ENCODE data around the gene ADAMTS3. TPM values are rescaled to one million over a fixed set of nuclear protein-coding genes. Genes with fewer than 3 reads are reported as not detected.

ADAMTS3 gene
- total RNA-seq, 1 experiment from 2014 or later, result 4.4 TPM

DNA sequence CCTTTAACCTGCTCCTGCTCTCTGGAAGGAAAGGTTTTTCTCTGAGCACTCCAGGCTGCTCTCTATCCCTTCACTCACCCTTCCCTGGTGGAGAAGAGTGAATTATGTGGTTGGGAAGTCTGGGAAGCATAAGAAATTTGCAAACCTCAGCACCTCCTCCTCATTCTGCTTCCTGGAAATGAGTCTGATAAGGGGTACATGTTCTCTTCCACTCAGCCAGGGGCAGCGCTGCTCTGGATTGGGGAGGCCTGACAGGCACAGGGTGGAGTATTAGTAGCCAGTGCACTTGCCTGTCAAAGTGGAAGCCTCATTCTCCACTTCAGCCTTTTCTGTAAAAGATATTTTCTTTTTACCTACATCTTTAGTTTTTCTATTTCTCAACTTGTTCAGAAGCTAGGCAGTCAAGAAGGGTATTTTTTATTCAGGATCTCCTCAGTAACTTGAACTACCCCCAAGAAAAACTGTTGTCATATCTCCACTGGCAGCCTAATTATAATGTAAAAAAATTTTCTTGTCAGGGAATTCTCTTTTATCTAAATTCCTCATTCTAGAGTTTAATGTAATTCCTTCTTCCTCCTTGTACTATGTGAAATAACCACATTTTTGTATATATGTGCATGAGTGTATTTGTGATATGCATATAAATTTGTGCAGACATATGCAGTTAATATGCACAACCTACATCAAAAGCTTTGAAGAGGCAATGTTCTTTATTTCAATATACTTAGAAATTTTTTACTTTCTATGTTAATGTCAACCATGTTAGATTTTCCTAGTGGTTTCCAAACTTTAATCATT lies 15.3 kb downstream of the ADAMTS3 start:
- H3K4me3 Mint-ChIP-seq, result no peak overlapping the region
- no peak overlapping the region for H3K27ac Mint-ChIP-seq
- peaks cover 7% of the 10 kb centered on the region; the same call in 1 of the 2 replicates for H3K4me1 Mint-ChIP-seq
- no peaks in the 10 kb centered on the region for H3K27me3 Mint-ChIP-seq (ENCODE audit: low read depth)
- ChIA-PET POLR2A (no interaction called here), CTCF (interaction anchor here (2.4 kb wide), 1 partner anchor 14 kb away, joined by 8 read pairs; no protein-coding TSS in a partner anchor)
- ATAC-seq, result peak; percentile 53
- TF ChIP-seq, protein P1, sequence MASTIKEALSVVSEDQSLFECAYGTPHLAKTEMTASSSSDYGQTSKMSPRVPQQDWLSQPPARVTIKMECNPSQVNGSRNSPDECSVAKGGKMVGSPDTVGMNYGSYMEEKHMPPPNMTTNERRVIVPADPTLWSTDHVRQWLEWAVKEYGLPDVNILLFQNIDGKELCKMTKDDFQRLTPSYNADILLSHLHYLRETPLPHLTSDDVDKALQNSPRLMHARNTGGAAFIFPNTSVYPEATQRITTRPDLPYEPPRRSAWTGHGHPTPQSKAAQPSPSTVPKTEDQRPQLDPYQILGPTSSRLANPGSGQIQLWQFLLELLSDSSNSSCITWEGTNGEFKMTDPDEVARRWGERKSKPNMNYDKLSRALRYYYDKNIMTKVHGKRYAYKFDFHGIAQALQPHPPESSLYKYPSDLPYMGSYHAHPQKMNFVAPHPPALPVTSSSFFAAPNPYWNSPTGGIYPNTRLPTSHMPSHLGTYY (CRISPR knock-in tag; IDR thresholded peaks at IDR 0.05), result no peak
- peak; percentile 14 for DNase-seq (ENCODE audit: low spot score)
- no peaks in the 10 kb centered on the region for H3K36me3 Mint-ChIP-seq
- no peaks in the 10 kb centered on the region for H3K9me3 Mint-ChIP-seq

DNA sequence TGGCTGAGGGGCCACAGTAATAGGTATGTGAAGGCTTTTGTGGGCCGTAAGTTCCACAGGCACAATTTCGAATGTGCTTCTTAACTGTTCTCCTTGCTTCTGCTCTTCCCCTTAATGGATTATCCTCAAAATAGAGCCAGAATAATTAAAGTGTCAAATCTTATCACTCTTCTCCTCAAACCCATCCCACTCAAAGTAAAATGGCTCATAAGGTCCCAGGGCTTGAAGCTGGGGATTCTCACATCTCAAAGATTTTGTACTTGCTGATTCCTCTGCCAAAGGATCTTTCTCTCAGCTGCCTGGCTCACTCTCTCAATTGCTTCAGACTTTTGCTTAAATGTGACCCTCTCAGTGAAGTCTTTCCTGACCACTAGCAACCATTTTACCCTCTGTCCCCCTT lies 16.6 kb downstream of the ADAMTS3 start:
- ChIA-PET POLR2A (no interaction called here), CTCF (interaction anchor here (2.4 kb wide), 1 partner anchor 15 kb away, joined by 8 read pairs; no protein-coding TSS in a partner anchor)
- TF ChIP-seq SOX15 (CRISPR knock-in tag; IDR thresholded peaks at IDR 0.05) (no peak), ESRRA (CRISPR knock-in tag; IDR thresholded peaks at IDR 0.05; ENCODE audit: borderline replicate concordance) (no peak), ZNF317 (CRISPR knock-in tag; IDR thresholded peaks at IDR 0.05; ENCODE audit: borderline replicate concordance, low read depth) (no peak), ZNF425 (CRISPR knock-in tag; conservative IDR thresholded peaks at IDR 0.05) (no peak), PRDM15 (CRISPR knock-in tag; IDR thresholded peaks at IDR 0.05) (no peak), EMX1 (CRISPR knock-in tag; IDR thresholded peaks at IDR 0.05) (no peak), ATF6 (CRISPR knock-in tag; IDR thresholded peaks at IDR 0.05) (no peak), JUN (CRISPR knock-in tag; IDR thresholded peaks at IDR 0.05) (no peak)
- TF ChIP-seq, protein P2, sequence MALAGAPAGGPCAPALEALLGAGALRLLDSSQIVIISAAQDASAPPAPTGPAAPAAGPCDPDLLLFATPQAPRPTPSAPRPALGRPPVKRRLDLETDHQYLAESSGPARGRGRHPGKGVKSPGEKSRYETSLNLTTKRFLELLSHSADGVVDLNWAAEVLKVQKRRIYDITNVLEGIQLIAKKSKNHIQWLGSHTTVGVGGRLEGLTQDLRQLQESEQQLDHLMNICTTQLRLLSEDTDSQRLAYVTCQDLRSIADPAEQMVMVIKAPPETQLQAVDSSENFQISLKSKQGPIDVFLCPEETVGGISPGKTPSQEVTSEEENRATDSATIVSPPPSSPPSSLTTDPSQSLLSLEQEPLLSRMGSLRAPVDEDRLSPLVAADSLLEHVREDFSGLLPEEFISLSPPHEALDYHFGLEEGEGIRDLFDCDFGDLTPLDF (CRISPR knock-in tag; IDR thresholded peaks at IDR 0.05), result no peak
- TF ChIP-seq, protein P1 (CRISPR knock-in tag; IDR thresholded peaks at IDR 0.05), result no peak
- ATAC-seq, result no peak
- peaks cover 7% of the 10 kb centered on the region; the same call in 1 of the 2 replicates for H3K4me1 Mint-ChIP-seq
- no peak for DNase-seq (ENCODE audit: low spot score)
- H3K27me3 Mint-ChIP-seq (ENCODE audit: low read depth), result no peaks in the 10 kb centered on the region
- no peaks in the 10 kb centered on the region for H3K36me3 Mint-ChIP-seq
- H3K4me3 Mint-ChIP-seq, result no peak overlapping the region
- no peak overlapping the region for H3K27ac Mint-ChIP-seq
- no peaks in the 10 kb centered on the region for H3K9me3 Mint-ChIP-seq
